HG02642 (cell line): ENCODE data around the gene GREB1.
A peak's percentile ranks its signal among the peaks of the same experiment; 100 is the strongest.

Experiments
- ATAC-seq: cut with Tn5 transposase; IDR thresholded peaks from one replicate; pipeline ENCODE4 v1.9.1; 2021; ENCODE audit warnings: mild to moderate bottlenecking; ENCODE audit not compliant: unreplicated experiment, poor library complexity

Gene GREB1, protein sequence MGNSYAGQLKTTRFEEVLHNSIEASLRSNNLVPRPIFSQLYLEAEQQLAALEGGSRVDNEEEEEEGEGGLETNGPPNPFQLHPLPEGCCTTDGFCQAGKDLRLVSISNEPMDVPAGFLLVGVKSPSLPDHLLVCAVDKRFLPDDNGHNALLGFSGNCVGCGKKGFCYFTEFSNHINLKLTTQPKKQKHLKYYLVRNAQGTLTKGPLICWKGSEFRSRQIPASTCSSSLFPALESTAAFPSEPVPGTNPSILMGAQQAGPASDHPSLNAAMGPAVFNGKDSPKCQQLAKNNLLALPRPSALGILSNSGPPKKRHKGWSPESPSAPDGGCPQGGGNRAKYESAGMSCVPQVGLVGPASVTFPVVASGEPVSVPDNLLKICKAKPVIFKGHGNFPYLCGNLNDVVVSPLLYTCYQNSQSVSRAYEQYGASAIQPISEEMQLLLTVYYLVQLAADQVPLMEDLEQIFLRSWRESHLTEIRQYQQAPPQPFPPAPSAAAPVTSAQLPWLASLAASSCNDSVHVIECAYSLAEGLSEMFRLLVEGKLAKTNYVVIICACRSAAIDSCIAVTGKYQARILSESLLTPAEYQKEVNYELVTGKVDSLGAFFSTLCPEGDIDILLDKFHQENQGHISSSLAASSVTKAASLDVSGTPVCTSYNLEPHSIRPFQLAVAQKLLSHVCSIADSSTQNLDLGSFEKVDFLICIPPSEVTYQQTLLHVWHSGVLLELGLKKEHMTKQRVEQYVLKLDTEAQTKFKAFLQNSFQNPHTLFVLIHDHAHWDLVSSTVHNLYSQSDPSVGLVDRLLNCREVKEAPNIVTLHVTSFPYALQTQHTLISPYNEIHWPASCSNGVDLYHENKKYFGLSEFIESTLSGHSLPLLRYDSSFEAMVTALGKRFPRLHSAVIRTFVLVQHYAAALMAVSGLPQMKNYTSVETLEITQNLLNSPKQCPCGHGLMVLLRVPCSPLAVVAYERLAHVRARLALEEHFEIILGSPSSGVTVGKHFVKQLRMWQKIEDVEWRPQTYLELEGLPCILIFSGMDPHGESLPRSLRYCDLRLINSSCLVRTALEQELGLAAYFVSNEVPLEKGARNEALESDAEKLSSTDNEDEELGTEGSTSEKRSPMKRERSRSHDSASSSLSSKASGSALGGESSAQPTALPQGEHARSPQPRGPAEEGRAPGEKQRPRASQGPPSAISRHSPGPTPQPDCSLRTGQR (N-terminal part only)

DNA sequence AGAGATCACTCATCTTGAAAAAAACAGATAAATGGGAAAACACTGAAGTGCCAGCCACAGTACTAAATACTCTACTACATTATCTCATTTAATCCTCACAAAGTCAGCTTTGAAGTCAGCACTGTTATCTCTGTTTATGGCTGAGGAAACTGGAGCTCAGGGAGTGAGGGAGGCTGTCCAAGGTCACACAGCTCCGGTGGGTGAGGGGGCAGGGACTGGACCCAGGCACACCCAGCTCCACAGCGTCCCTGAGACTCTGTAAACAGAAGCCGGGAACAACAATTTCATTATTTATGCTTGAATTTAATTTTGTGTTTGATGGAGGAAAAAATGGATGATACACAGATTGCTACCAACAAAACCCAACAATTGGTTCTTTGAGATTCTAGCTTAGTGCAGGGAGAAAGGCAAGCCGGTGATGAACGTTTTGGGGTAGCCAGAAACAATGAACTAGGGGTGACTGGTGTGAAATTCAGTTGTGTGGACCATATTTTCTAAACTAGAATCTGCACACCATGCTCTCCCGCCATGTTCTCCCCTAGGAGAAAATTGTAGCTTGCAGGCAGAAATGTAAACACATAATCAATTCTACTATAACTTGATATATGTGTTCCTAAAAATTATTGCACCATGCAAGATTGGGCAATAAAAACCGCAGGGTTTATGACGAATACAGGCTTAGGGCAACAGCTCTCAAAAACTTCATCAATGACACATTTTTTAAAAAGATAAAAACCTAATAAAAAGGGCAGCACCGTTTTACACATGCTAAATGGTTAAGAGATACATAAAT, at the start of gene GREB1:
GREB1 (plus strand) TSS at position 768 of the 793 bp plus-strand sequence. CDS start 22,570 bp downstream, outside the sequence.
- no peak for ATAC-seq

DNA sequence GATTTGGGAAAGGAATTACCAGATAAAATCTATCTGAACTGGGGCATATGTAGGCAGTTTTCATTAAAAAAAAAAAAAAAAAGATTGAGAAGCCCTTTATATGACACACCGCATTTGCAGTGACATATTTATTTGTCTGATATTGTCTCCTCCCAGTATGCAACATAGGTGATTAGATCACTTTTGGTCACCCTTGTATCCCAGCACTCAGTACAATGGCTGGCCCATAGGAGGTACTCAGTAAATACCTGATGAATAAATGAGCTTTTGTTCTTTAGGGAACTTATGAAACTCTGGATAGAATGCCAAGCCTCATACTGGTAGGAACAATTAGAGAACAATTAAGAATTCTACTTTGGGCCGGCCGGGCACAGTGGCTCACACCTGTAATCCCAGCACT, 45.0 kb upstream of the GREB1 start:
- no peak for ATAC-seq

DNA sequence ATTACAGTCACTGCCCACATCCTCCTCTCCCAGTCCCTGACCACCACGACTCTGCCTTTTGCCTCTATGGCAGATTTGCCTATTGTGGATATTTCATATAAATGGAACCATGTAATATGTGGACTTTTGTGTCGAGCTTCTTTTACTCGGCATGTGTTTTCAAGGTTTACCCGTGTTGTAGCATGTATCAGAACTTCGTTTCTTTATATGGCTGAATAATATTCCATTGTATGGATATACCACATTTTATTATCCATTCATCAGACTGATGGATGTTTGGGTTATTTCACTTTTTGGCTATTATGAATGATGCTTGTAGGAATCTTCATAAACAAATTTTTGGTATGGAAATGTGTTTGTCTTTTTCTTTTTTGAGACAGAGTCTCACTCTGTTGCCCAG, 43.7 kb upstream of the GREB1 start:
- ATAC-seq = no peak

DNA sequence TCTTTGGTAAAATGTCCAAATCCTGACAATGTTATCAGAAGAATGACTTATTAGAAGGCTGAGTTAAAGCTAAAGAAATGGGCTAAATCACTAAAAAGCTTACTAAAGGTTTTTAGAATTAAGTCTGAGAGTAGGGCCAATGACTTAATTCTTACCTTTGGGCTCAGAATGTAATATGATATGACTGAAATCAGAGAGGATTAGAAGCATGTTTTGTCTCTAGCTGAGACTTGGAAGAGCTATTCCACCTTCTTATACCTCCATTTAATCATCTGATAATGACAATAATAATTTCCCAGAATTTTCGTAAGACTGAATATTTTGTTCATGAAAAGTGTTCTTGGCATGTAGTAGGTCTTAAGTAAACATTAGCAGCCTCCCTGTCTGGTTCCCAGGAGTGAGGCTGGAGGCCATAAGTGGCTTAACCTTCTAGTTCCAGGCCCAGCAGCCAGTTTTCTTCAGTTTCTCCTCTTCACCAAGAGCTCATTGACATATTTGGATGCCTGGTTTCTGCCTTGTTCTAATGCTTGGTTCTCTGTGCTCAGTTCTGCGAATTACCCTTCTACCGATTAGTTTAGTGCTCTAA, 42.4 kb upstream of the GREB1 start:
- ATAC-seq = no peak

DNA sequence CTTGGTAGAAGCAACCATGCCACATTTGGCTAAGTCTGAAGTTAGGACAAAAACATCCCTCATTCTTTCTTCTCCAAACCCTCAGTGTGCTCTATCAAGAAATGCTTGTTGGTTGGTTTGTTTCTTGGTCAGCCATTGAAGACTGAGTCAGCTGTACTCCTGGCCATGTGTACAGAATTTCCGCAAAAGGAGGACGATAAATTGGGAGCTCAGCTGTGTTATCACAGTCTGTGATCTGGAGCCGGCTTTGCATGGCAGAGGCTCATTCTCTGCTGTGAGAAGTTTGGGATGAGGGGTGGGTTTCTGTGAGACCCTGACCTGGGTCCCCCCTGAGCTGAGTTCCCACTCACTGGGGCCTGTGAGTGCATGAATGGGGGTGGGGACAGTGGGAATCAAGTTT, 41.6 kb upstream of the GREB1 start:
- no peak for ATAC-seq

DNA sequence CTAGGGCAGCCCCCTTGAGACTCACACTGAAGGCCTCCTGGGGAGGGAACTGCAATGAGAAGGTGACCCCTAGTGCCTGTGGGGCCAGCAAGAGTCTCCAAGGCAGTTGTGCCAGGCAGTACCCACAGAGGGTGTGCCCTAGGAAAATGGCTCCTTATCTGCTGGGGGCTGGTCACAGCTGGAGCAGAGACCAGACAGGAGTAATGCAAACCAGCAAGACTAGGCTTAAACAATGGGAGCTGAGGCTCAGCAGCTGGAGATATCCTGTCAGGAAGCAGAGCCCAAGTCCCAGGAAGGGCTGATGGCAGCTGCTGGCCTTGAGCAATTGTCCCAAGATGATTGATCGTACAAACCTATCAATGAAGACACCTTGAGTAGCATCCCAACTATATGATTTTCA, 41.1 kb upstream of the GREB1 start:
- ATAC-seq = no peak

DNA sequence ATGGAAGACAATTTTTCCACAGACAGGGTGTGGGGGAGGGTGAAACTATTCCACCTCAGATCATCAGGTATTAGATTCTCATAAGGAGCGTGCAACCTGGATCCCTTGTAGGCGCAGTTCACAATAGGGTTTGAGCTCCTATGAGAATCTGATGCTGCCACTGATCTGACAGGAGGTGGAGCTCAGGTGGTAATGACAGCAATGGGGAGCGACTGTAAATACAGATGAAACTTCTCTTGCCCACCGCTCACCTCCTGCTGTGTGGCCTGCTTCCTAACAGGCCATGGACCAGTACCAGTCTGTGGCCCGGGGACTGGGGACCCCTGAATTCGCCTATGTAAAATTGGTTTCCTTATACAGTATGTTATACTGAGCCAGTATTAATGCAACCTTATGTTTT, 40.6 kb upstream of the GREB1 start:
- no peak for ATAC-seq

DNA sequence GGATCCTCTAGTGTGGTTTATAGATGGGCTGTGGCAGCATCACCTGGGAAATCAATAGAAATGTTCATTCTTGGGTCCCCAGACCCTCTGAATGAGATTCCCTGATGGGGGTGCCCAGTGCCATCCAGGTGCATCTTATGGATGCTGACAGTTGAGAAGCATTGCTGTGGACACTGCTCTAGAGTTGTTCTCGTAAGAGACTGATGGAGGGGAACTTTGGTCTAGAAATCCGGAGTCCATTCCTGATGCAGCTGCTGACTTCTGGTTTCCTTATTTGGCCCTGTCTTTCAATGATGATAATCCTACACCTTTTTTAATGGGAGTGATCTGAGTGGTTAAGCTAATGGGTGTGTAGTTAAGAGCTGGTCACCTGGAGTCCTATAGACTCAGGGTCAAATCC, 39.5 kb upstream of the GREB1 start:
- ATAC-seq = no peak

DNA sequence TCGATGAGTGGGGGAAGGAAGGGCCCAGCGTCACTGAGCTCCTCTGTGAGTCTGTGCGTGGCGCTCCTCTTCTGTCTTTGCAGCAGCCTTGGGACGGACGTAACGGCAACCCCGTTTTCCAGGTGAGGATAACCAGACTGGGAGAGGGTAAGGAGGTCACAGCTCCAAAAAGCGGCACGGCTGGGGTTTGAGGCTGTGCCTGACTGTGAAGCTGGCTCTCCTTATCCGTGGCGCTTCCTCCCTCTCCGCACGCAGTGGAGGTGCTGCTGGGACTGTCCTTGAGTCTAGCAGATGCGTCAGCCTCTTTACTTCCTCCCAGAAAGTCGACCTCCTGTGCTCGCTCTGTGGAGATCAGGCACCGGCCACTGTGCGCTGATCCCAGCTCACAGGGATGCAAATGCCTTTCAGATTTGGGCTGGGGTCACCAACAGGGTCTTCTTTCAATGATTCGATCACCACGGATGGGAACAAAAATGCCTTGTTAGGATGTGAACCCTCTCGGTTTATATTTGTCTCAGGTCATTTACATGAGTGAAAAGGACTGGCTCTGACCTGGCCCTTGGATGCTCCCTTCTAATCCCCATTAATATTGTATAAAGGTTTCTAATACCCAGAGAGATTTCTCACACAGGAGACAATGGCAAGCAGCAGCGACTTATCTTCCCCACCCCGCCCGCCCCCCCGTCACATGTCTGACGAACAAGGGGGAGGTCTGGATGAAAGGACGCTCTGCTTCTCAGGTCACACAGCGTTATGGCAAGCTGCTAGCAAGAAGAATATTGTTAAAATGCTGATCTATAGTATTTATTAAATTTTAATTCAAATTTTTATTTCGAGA, 37.8 kb upstream of the GREB1 start:
- ATAC-seq = no peak

DNA sequence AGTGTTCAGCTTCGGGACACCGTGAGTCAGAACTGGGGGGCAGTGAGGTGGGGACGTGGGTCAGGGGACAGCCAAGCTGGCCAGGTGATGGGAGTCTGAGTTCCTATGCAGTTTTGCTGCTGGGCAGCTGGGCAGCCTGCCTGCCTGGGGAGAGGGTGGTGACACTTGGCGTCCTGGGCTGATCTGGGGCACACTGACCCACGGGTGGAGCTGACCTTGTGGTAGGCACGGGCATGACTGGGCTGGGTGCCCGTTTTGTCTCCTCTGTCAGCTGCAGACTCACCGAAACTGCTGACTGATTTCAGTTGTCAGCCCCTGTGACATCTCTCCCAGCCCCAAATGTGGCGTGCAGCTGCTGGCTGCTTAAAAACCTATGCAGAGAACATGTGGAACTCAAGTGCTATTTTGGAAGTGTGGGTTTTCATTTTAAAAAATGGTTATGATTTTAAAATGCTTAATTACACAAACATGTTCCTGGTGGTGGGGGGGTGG, 35.3 kb upstream of the GREB1 start:
- peak; percentile 90 for ATAC-seq

DNA sequence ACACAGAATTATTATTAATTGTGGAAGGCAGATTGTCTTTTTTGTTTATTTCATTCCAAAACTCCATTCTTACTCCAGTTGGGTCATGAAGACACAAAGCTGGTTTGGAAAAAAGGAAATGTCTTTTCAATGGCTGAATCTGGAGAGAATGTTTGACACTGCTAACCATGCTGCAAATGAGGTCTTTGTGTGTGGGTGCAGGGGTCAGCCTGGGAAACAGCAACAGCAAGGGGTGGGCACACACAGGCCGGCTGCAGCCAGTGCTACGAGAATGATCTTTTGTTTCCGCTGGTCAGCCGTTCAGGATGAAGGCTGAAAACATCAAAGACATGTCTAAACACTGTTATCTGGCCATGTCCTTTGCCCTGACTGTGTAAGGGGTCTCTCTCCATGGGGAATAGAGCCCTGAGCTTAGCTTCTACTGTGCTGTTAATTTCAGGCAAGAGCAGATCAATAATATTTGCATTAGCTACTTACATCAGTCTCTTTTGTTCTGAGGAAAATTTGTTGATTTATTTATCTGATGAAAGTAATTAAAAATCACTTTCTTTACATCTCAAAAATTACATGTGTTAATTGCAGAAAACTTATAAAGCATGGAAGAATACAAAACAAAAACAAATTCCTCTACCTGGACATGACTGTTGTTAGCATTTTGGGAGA, 34.6 kb upstream of the GREB1 start:
- ATAC-seq = no peak

DNA sequence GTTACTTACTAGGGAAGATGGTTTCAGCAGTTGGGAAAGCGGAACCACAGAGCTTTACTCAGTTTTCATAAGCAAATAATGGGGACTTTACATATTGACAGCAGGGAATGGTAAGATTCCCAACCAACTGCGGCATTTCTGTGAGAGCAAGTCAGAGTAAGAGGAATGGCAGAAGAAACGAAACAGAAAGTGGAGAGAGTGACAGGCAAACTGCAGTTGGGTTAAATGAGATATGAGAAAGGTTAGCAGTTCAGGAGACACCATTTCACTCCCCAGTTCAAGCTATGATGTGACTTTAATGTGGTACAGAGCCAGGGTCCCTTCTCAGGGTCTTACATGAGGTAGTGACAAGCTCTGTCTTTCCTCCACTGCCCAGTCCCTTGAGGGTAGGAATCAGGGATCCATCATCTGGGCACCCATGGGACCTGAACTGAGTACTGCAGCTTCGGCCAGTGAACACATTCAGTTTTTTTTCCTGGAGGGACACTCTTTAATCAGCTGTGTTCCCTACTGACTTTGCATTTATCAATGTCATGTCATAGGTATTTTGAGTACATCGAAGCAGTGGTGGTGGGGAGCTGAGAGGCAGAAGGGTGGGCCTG, 33.0 kb upstream of the GREB1 start:
- no peak for ATAC-seq

DNA sequence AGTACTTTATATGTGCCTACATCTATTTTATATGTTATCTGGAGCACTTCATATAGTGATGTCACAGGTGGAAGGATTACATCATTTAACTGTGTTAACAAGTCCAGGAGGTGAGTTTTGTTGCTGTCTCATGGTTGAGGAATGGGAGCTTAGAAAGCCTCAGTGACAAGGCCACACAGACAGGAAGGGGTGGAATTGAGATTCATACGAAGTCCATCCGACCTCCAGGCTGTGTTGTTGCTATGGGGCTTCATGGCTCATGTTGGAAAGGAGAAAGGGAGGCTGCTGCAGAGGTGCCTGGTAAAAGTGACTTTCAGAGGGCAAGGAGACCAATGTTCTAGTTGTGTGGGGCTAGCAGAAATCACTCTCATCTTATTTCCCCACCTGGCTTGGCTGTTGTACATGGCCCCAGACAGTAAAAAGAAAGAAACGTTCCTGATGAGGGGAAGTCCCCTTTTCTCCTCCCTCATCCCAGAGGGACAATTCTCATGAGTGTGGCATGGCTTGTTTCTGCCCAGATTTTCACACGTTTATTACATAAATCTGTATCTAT, 31.0 kb upstream of the GREB1 start:
- ATAC-seq = no peak

DNA sequence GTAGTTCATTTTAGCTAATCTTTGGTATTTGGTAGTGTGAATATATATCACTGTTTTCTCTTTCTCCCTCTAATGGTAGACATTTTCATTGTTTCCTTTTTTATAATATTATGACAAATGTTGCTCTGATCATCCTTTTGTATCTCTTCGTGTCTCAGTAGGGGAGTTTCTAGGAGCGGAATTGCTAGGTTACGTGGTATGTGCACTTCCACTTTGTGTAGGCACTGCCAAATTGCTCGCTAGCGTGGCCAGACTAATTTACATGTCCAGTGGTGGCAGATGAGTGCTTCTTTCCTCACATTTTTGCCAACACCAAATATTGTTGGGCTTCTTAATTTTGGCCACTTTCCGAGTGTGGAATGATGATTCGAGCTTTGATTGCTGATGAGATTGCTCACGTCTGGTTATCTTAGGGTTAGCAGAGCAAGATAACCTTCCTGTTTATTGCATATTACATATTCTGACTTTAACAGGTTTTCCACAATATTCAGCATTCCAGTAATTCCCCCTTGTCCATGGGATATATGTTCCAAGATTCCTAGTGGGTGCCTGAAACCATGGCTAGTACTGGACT, 30.4 kb upstream of the GREB1 start:
- ATAC-seq = no peak

DNA sequence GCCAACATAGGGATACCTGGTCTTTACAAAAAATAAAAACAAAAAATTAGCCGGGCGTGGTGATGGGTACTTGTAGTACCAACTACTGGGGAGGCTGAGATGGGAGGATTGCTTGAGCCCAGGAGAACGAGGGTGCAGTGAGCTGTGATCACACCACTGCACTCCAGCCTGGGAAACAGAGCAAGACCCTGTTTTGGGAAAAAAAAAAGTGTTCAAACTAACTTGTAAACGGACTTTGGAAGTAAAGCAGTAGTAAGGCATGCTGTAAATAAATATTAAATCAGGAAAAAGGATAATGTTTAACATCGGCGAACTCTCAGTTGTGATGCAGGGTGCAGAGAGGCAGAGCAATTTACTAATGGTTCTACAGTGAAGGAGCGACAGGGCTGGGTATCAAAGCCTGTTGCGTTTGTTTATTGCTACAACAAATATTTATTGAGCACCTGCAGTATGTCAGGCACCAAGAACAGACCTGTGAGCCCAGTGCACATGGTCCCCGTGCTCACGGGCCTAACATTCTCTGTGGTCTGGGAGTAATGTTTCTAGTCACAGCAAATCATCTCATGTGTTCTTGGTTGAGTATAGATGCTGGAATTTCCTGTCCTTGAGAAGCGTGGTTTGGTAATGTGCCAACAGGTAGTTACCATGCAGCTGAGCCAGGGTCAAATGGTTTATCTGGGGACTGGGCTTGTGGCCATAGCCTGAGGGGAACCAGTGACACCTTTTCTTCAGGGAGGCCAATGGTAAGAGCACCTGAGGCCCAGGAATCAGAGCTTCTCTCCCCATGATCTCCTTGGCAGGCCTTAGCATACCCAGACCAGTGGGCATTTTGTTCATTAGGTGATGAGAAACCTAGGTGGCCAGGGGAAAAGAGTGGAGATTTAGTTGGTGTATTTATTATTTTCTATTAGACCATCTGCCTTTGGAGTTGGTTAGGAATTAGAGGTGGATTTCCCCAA, 27.9 kb upstream of the GREB1 start:
- ATAC-seq = no peak

DNA sequence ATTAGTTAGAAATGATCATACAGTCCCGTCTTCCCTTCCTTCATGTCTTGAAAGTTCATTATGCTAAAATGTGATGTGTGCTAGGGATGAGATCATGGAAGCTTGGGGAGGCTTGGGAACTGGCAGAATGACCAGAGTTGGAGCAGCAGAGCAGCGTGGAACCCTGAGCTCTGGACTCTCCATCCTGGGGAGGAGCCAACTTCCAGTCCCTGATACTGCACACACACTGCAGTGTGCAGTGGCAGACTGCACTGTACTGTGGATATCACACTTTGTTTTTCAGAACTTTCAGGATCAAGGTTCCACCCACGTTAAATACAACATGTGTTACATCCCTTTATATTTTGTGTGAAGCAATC, 27.3 kb upstream of the GREB1 start:
- no peak for ATAC-seq
